ENCODE measurements around the gene AGAP9.

Gene AGAP9

DNA sequence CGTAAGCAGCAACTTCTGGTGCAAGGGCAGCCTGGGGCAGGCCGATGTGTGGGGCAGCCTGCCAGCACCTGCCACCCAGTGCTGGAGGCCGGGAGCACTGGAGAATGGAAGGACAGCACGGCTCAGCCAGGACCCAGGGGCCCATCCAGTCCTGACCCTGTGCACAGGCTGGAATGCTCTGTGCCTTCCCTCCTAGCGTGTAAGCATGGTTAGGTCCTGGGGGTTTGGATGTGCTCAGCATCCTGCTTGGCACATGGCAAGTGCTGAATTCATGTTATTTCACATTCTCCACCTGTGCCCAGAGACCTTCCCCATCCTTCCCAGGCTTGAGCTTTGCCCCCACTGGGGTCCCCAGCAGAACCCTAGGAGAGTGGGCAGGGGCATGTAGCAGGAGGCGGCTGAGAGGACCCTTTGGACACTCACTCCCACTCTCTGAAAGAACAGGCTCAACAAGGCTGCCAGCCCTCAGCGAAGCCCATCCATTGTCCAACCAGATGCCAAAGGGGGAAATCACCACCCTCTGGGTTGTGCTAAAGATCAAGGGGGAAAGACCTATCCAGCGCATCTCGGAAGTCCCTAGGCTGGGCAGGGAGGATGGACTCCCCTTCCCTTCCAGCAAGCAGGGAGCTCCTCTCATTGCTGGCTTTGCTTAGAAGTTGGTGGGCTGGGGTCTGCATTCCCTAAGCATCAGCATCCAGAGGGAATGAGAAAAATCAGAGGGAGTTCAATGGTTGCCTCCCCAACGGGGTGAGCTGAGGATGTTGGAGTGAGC is 69.2 kb downstream of the AGAP9 start:
- CTCF ChIA-PET = no interaction called here
- TF ChIP-seq, protein P1, sequence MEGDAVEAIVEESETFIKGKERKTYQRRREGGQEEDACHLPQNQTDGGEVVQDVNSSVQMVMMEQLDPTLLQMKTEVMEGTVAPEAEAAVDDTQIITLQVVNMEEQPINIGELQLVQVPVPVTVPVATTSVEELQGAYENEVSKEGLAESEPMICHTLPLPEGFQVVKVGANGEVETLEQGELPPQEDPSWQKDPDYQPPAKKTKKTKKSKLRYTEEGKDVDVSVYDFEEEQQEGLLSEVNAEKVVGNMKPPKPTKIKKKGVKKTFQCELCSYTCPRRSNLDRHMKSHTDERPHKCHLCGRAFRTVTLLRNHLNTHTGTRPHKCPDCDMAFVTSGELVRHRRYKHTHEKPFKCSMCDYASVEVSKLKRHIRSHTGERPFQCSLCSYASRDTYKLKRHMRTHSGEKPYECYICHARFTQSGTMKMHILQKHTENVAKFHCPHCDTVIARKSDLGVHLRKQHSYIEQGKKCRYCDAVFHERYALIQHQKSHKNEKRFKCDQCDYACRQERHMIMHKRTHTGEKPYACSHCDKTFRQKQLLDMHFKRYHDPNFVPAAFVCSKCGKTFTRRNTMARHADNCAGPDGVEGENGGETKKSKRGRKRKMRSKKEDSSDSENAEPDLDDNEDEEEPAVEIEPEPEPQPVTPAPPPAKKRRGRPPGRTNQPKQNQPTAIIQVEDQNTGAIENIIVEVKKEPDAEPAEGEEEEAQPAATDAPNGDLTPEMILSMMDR (IDR thresholded peaks at IDR 0.05; ENCODE audit: insufficient read depth, low read length, missing control alignments) = no peak
- no peak overlapping the region for H3K4me3 ChIP-seq (ENCODE audit: low read depth, low read length)
- POLR2A ChIA-PET = no interaction called here
- DNase-seq (ENCODE audit: low read depth, low spot score) = no peak

DNA sequence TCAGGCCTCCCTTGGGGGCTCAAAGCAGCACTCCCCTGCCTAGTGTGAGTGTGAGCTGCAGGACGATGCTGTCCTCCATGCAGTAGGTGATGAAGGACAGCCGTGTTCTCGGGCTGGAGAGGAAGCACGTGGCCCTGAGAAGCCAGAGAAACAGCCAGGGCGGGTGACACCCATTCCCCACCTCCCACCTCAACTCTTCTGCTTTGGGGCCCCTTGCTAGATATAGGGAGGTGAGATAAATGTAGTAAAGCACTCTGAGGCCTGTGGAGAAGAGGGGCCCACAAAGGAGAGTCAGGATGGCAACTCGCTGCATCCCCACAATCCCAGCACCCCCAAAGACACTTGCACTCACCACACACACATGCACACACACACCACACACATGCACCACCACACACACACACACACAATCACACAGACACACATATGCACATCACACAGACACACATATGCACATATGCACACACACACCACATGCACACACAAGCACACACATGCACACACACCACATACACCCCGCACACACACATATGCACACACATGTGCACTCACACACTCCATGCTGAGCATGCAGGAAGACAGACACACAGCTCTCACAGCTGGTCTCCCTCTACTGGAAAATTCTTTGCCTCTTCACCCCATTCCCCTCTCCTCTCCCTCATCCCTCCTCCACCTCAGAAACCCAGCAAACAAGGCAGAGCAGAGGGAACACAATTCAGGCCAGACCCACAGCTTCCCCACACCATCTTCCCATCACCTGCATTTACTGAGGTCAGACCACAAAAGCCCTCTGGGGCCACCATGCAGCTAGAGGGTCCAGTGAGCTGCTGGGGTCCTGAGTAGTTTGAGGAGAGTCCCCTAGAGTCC is 70.1 kb downstream of the AGAP9 start:
- ChIA-PET CTCF (no interaction called here), POLR2A (no interaction called here)
- TF ChIP-seq, protein P1 (IDR thresholded peaks at IDR 0.05; ENCODE audit: insufficient read depth, low read length, missing control alignments) = no peak
- no peak for DNase-seq (ENCODE audit: low read depth, low spot score)
- H3K4me3 ChIP-seq (ENCODE audit: low read depth, low read length) = no peak overlapping the region

DNA sequence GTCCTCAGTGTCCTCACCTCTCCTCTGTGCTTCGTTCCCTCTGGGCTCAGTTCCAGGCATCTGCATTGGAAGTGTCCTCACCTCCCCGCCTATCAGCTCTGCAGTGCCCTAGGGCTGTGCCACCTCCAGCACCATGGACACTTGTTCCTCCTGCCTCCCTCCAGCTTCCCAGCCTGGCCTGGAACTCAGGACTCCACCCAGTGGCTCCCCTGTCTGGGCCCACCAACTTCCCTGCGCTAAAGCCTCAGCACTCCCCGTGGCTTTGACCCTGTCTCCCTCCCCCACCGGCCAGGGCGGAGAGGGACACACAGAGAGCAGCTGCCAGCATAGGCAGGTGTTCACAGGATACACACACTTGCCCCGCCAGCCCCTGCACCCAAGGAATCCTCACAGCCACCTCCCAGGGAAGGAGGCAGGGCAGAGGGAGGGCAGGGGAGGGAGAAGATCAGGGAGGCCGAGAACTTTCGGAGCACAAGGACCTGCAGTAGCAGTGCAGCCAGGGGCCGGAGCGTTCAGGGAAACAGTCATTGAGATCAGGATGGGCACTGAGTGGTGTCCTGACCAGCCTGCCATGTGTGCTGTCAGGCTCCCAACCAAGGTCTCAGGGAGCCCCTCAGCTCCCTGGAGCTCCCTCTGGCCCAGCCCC is 70.8 kb downstream of the AGAP9 start:
- DNase-seq (ENCODE audit: low read depth, low spot score) = no peak
- H3K4me3 ChIP-seq (ENCODE audit: low read depth, low read length) = no peak overlapping the region
- TF ChIP-seq, protein P1 (IDR thresholded peaks at IDR 0.05; ENCODE audit: insufficient read depth, low read length, missing control alignments) = no peak
- ChIA-PET POLR2A (no interaction called here), CTCF (no interaction called here)

DNA sequence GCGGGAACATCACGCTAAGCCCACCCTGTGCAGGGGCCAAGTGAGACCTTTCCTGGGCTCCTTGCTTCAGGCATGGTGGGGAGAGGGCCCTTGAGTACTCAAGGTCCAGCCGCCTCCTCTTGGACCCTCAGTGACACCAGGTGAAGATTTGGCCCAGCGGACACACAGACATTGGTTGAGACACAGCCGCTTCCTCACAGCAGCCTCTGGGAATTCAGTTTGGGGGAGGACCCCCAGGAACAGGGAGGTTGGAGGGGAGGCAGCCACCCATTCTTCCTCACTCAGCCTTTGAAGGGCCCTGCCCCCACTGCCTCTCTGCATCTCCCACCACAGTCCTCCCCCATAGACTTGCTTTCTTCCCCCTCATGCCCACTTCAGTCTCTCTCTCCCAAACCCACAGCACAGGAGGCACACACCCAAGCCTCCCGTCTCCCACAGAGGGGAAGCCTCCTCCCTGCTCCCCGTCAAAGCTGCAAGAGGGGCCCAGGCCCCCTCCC is 71.4 kb downstream of the AGAP9 start:
- no peak overlapping the region for H3K4me3 ChIP-seq (ENCODE audit: low read depth, low read length)
- ChIA-PET POLR2A (no interaction called here), CTCF (no interaction called here)
- DNase-seq (ENCODE audit: low read depth, low spot score) = no peak
- TF ChIP-seq, protein P1 (IDR thresholded peaks at IDR 0.05; ENCODE audit: insufficient read depth, low read length, missing control alignments) = no peak
